CD4-positive, alpha-beta T cell (primary cell): ENCODE results near the gene KCNN4. TPM values are rescaled to one million over a fixed set of nuclear protein-coding genes. Genes with fewer than 3 reads are reported as not detected.

Source experiments
- ATAC-seq: fragments of 200-7000 bp; cut with Tn5 transposase; one replicate; pipeline ENCODE4 v1.10.0; 2022; ENCODE audit warnings: mild to moderate bottlenecking; ENCODE audit not compliant: poor library complexity
- CTCF ChIA-PET: fragments of 350-600 bp; sonication (Branson Sonifier 250); formaldehyde crosslinking; loops from one replicate; lab custom pipeline; 2021; ENCODE audit warnings: antibody characterized with exemption, inconsistent platforms; lab: Charles Lee
- POLR2A ChIA-PET: fragments of 350-600 bp; sonication (Branson Sonifier 250); formaldehyde crosslinking; loops from one replicate; lab custom pipeline; 2021; ENCODE audit warnings: antibody characterized with exemption, inconsistent platforms; lab: Charles Lee
- DNase-seq, 14 experiments: peaks; one replicate each; pipeline ENCODE4 v3.0.0-alpha.2; 2013 to 2020; ENCODE audit warnings: mixed read lengths in 2 of 14
- H3K27ac ChIP-seq, 2 donors: one replicate each; pipeline versions ENCODE4 v1.5.1 to v1.7.0; 2013; ENCODE audit warnings: low read length in 2 of 2, low read depth in 1 of 2, mild to moderate bottlenecking in 1 of 2
- H3K27me3 ChIP-seq, 2 experiments: 1 replicate in 1 of 2; 2 replicates in 1 of 2; pipeline versions ENCODE4 v1.6.1 to v1.7.0; 2013; ENCODE audit warnings: low read length in 2 of 2, control low read depth in 1 of 2, mild to moderate bottlenecking in 1 of 2, moderate library complexity in 1 of 2; ENCODE audit not compliant: insufficient read depth in 2 of 2, control insufficient read depth in 1 of 2
- H3K36me3 ChIP-seq: one replicate; pipeline ENCODE4 v1.6.1; 2013; ENCODE audit warnings: low read length, control low read depth; ENCODE audit not compliant: insufficient read depth
- H3K4me1 ChIP-seq: one replicate; pipeline ENCODE4 v1.6.1; 2013; ENCODE audit warnings: low read length, control low read depth; ENCODE audit not compliant: insufficient read depth
- H3K4me3 ChIP-seq: one replicate; pipeline ENCODE4 v1.5.1; 2013; ENCODE audit warnings: mild to moderate bottlenecking, low read length, moderate library complexity
- H3K9me3 ChIP-seq, 2 experiments: 1 replicate in 1 of 2; 2 replicates in 1 of 2; pipeline versions ENCODE4 v1.6.1 to v1.7.0; 2013; ENCODE audit warnings: low read length in 2 of 2, mild to moderate bottlenecking in 2 of 2, control low read depth in 1 of 2, moderate library complexity in 1 of 2; ENCODE audit not compliant: control insufficient read depth in 1 of 2, insufficient read depth in 1 of 2
- H3K27ac Mint-ChIP-seq: one replicate; pipeline ENCODE4 v1.8.0; 2020; ENCODE audit warnings: mixed read lengths
- H3K27me3 Mint-ChIP-seq: one replicate; pipeline ENCODE4 v1.8.0; 2021; ENCODE audit warnings: mixed read lengths
- H3K36me3 Mint-ChIP-seq: one replicate; pipeline ENCODE4 v1.8.0; 2021; ENCODE audit warnings: low read depth, mixed read lengths
- H3K4me1 Mint-ChIP-seq: one replicate; pipeline ENCODE4 v1.8.0; 2021; ENCODE audit warnings: low read depth, mixed read lengths
- H3K4me3 Mint-ChIP-seq: one replicate; pipeline ENCODE4 v1.8.0; 2020; ENCODE audit warnings: mild to moderate bottlenecking, mixed read lengths
- H3K9me3 Mint-ChIP-seq: one replicate; pipeline ENCODE4 v1.8.0; 2020; ENCODE audit warnings: mixed read lengths
- intact Hi-C, 2 experiments: fragments of 100-400 bp; cut with DNase I in 1 of 2; cut with micrococcal nuclease in 1 of 2; formaldehyde crosslinking; loops; one replicate each; pipeline versions ENCODE4 v1.15.1 to v1.9.0; 2023 to 2025; cut with DNase I, micrococcal nuclease
- total RNA-seq, 174 experiments: library from RNA in 2 of 174; stranded (reverse) in 2 of 174; gene quantifications; one replicate each; pipeline ENCODE4 v1.2.3 and lab custom pipeline; 2021 to 2026
- TF ChIP-seq, protein P1 (sequence below): fragments of 200-600 bp; IDR thresholded peaks from one replicate; pipeline ENCODE4 v1.8.0; 2022; ENCODE audit warnings: antibody characterized with exemption, mild to moderate bottlenecking

Gene KCNN4
- total RNA-seq, 2 experiments from 2014 or later = 9.7 to 10.4 TPM

DNA sequence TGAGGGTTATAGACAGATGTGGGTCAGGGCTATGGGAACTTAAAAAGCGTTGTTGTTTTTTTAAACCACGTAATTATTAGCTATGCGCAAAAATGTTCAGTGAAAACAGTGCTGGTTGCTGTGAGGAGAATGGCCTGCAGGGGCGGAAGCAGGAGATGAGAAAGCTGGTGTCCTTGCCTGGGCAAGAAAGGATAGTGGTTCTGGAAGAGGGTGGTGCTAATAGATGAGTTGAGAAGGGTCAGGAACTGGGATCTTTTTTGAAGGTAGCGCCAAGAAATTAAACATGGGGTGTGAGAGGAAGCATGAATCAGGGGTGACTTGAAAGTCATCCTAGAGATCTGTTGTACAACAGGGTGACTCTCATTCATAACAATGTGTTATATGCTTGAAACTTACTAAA lies 21.3 kb downstream of the KCNN4 start:
- TF ChIP-seq, protein P1, sequence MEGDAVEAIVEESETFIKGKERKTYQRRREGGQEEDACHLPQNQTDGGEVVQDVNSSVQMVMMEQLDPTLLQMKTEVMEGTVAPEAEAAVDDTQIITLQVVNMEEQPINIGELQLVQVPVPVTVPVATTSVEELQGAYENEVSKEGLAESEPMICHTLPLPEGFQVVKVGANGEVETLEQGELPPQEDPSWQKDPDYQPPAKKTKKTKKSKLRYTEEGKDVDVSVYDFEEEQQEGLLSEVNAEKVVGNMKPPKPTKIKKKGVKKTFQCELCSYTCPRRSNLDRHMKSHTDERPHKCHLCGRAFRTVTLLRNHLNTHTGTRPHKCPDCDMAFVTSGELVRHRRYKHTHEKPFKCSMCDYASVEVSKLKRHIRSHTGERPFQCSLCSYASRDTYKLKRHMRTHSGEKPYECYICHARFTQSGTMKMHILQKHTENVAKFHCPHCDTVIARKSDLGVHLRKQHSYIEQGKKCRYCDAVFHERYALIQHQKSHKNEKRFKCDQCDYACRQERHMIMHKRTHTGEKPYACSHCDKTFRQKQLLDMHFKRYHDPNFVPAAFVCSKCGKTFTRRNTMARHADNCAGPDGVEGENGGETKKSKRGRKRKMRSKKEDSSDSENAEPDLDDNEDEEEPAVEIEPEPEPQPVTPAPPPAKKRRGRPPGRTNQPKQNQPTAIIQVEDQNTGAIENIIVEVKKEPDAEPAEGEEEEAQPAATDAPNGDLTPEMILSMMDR = no peak
- Mint-ChIP-seq H3K4me1 (peaks cover 17% of the 10 kb centered on the region), H3K9me3 (no peaks in the 10 kb centered on the region), H3K27ac (no peak overlapping the region), H3K27me3 (no peaks in the 10 kb centered on the region), H3K4me3 (no peak overlapping the region), H3K36me3 (peaks cover 9% of the 10 kb centered on the region)
- ChIA-PET CTCF (interaction anchor here (0.8 to 2.6 kb wide), 2 partner anchors 14 to 33 kb away, joined by 3 to 9 read pairs; no protein-coding TSS in a partner anchor), POLR2A (no interaction called here)
- Histone ChIP-seq H3K4me3 (no peak overlapping the region), H3K9me3 (no peaks in the 10 kb centered on the region), H3K27ac (no peak overlapping the region), H3K4me1 (peaks cover 32% of the 10 kb centered on the region), H3K27me3 (no peaks in the 10 kb centered on the region), H3K36me3 (no peaks in the 10 kb centered on the region)
- DNase-seq = no peak
- no peak for ATAC-seq
- intact Hi-C loops = loop anchor here in 1 of 2 experiments (10.0 kb wide), 2 partner anchors 225 to 295 kb away; partner anchors contain the start of genes LYPD3 and ZNF575

DNA sequence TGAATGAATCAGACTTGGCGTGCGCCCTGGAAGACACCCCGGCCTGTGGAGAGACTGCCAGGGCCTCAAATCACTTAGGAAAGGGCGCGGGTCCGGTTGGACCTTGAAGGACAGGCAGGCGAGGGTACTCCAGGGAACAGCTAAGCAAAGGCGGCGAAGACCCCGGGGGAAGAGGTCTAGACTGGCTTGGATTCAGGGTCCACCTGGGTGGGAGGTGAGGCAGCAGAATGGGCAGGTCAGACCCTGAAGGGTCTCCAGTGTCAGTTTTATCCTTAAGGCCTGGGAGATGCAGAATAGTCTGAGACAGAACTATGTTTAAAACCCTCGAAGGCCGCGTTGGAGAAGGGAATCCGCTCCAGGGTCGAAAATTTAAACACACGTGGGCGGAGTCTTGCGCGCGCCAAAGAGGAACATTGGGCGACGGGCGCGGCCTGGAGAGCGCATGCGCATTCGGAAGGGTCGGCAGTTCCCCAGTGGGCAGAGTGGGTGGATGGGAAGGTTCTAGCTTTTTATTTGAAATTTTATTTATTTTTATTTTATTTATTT lies 25.4 kb downstream of the KCNN4 start:
- Histone ChIP-seq H3K4me1 (peaks cover 42% of the 10 kb centered on the region), H3K27ac (peak overlapping the region; percentile 97 to 99), H3K4me3 (peak overlapping the region; percentile 95), H3K9me3 (no peaks in the 10 kb centered on the region), H3K36me3 (peaks cover 14% of the 10 kb centered on the region), H3K27me3 (no peaks in the 10 kb centered on the region)
- ATAC-seq = no peak
- Mint-ChIP-seq H3K9me3 (no peaks in the 10 kb centered on the region), H3K36me3 (peaks cover 35% of the 10 kb centered on the region), H3K4me1 (peaks cover 43% of the 10 kb centered on the region), H3K27me3 (no peaks in the 10 kb centered on the region), H3K27ac (peak overlapping the region; percentile 95), H3K4me3 (peak overlapping the region; percentile 98)
- ChIA-PET POLR2A (interaction anchor here (0.8 to 4.9 kb wide), 14 partner anchors 8 to 457 kb away, joined by 3 to 47 read pairs (median 5); partner anchors contain the start of genes IRGQ, KCNN4, ZNF227 and ZNF283), CTCF (interaction anchor here (1.9 to 3.4 kb wide), 2 partner anchors 10 to 11 kb away, joined by 9 to 22 read pairs; no protein-coding TSS in a partner anchor)
- peak; percentile 55 to 89 (median 69) for DNase-seq
- intact Hi-C loops = loop anchor here (1.0 to 10.0 kb wide), 3 partner anchors 11 to 291 kb away; partner anchors contain the start of genes LYPD3 (in 1 of the 2) and ZNF575 (in 1 of the 2)
- TF ChIP-seq, protein P1 = no peak

DNA sequence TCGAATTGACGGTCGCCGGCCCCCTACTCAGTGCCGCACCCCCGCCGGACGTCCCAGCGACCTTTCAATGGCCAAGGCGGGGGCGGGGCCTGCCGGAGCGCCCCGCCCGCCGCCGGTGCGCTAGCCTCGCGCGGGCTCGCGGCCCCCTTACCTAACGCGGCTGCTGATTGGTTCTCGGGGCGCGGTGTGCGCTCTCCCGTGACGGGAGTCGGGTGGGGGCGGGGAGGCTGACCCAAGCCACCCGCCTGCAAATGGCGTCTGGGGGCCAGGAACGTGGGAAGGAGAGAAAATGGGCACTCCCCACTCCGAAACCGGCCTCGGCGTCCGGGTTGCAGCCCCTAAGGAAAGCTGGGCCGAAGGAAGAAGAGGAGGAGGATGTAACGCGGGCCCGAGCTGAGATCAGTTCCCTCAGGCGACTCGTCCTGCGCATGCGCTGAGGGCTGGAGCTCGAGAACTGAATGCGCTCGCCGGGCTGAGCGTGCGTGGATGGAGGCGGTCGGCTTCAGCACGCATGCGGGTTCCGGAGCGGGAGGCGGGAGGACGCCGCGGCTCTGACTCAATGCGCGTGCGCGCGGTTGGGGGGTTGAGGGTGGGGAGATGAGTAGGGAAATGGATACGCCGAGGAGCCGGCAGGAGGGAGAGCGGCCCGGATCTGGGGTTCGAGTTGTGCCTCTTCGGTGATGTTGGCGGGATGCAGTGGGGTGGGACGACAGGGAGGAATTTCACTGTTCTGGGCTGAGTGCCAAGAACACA lies 26.1 kb downstream of the KCNN4 start, which contains the start of gene SMG9:
SMG9 (minus strand) TSS at position 460 of the 753 bp plus-strand sequence. CDS start 4,221 bp downstream, outside the sequence.
- Histone ChIP-seq H3K4me3 (peak within 1 kb of the TSS; percentile 95), H3K9me3 (no peaks in the 10 kb centered on the region), H3K4me1 (peaks cover 42% of the 10 kb centered on the region), H3K36me3 (peaks cover 21% of the 10 kb centered on the region), H3K27me3 (no peaks in the 10 kb centered on the region), H3K27ac (peak within 1 kb of the TSS; percentile 97 to 99)
- Mint-ChIP-seq H3K27ac (peak within 1 kb of the TSS; percentile 95), H3K36me3 (peaks cover 41% of the 10 kb centered on the region), H3K9me3 (no peaks in the 10 kb centered on the region), H3K4me1 (peaks cover 43% of the 10 kb centered on the region), H3K27me3 (no peaks in the 10 kb centered on the region), H3K4me3 (peak within 1 kb of the TSS; percentile 98)
- ChIA-PET POLR2A (interaction anchor here (0.7 to 4.9 kb wide), 15 partner anchors 8 to 457 kb away, joined by 3 to 47 read pairs (median 5); partner anchors contain the start of genes IRGQ, KCNN4, ZNF227 and ZNF283), CTCF (interaction anchor here (0.9 to 3.4 kb wide), 4 partner anchors 10 to 86 kb away, joined by 3 to 22 read pairs (median 6); no protein-coding TSS in a partner anchor)
- intact Hi-C loops = loop anchor here (1.0 to 10.0 kb wide), 4 partner anchors 12 to 290 kb away; partner anchors contain the start of genes LYPD3 (in 1 of the 2), ZNF45 (in 1 of the 2) and ZNF575 (in 1 of the 2)
- DNase-seq (peak; percentile 96 to 100 (median 98)), ATAC-seq (peak; percentile 79)
- TF ChIP-seq, protein P1 = no peak
